ENCODE results near the gene AGFG2. TPM values are rescaled to one million over a fixed set of nuclear protein-coding genes. Genes with fewer than 3 reads are reported as not detected.

The AGFG2 gene
- total RNA-seq, 1 experiment from 2014 or later = 30.4 TPM

DNA sequence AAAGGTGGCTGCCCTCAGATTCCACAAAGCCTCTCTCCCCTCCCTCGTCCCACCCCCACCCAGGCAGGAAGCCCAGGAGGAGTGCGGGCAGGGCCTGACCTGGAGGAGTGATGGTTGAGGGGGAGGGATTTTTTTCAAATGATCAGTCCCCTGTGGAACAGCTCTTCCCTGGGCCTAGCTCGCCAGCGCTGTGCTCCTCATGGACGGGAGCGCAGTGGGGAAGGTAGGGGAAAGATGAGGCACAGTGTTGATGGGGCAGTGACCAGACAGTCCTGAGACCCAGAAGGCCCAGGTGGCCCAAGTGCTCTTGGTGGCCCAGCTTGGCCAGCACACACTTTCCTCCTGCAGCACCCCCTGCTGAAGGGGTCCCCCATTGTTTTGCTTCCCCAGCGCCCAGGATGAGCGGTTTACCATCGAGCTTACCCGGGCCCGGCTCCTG is 26.1 kb downstream of the AGFG2 start:
- Histone ChIP-seq H3F3A (ENCODE audit: insufficient read depth, low read depth) (peaks cover 17% of the 10 kb centered on the region), H3K27me3 (ENCODE audit: insufficient read depth, low read depth) (no peaks in the 10 kb centered on the region), H3K79me2 (ENCODE audit: low read depth) (no peaks in the 10 kb centered on the region), H3K4me1 (replicated peaks; ENCODE audit: insufficient read depth) (no peaks in the 10 kb centered on the region), H4K20me1 (ENCODE audit: insufficient read depth) (no peaks in the 10 kb centered on the region), H3K27ac (no peak overlapping the region), H3K9me2 (ENCODE audit: insufficient read depth) (no peaks in the 10 kb centered on the region), H3K4me3 (no peak overlapping the region), H2AFZ (no peak overlapping the region), H3K4me2 (no peak overlapping the region), H3K36me3 (ENCODE audit: low read depth) (no peaks in the 10 kb centered on the region), H3K9me3 (ENCODE audit: insufficient read depth, low read depth) (no peaks in the 10 kb centered on the region)
- no peak for TF ChIP-seq EZH2 (IDR thresholded peaks at IDR 0.05; ENCODE audit: low read depth)
- no peak for TF ChIP-seq CTCF (conservative IDR thresholded peaks at IDR 0.05)
- intact Hi-C loops (cut with micrococcal nuclease; ENCODE audit: unreplicated experiment) = loop anchor here (2.0 kb wide), 1 partner anchor 24 kb away; no protein-coding TSS in a partner anchor
- CTCF ChIA-PET = interaction anchor here (0.6 to 1.3 kb wide), 3 partner anchors 24 to 83 kb away, joined by 3 to 4 read pairs (median 3); no protein-coding TSS in a partner anchor
- POLR2A ChIA-PET (ENCODE audit: unreplicated experiment) = no interaction called here
- no peak for DNase-seq
- BruUV-seq (replicated peaks) = no TSS peak

GRCh38 chr7:100566018-100566531 is 27.1 kb downstream of the AGFG2 start:
- peak in 1 of 2 experiments; percentile 21 for DNase-seq
- CTCF ChIA-PET = interaction anchor here (0.6 kb wide), 1 partner anchor 27 kb away, joined by 6 read pairs; no protein-coding TSS in a partner anchor
- no peaks in the 10 kb centered on the region for H3K36me3 ChIP-seq (ENCODE audit: low read depth)
- H3K4me2 ChIP-seq = no peak overlapping the region
- BruUV-seq (replicated peaks) = TSS peak; percentile 15
- H3F3A ChIP-seq (ENCODE audit: insufficient read depth, low read depth) = peaks cover 17% of the 10 kb centered on the region
- TF ChIP-seq CTCF (conservative IDR thresholded peaks at IDR 0.05) (no peak), EZH2 (IDR thresholded peaks at IDR 0.05; ENCODE audit: low read depth) (no peak)
- no peaks in the 10 kb centered on the region for H3K4me1 ChIP-seq (replicated peaks; ENCODE audit: insufficient read depth)
- H3K4me3 ChIP-seq = no peak overlapping the region
- H3K9me2 ChIP-seq (ENCODE audit: insufficient read depth) = no peaks in the 10 kb centered on the region
- POLR2A ChIA-PET (ENCODE audit: unreplicated experiment) = interaction anchor here (0.9 kb wide), 1 partner anchor 20 kb away, joined by 5 read pairs; the partner anchor contains the start of gene FBXO24
- no peak overlapping the region for H2AFZ ChIP-seq
- no peaks in the 10 kb centered on the region for H3K27me3 ChIP-seq (ENCODE audit: insufficient read depth, low read depth)
- intact Hi-C loops (cut with micrococcal nuclease; ENCODE audit: unreplicated experiment) = no loop called here
- no peak overlapping the region for H3K27ac ChIP-seq
- H4K20me1 ChIP-seq (ENCODE audit: insufficient read depth) = no peaks in the 10 kb centered on the region
- no peaks in the 10 kb centered on the region for H3K79me2 ChIP-seq (ENCODE audit: low read depth)
- H3K9me3 ChIP-seq (ENCODE audit: insufficient read depth, low read depth) = no peaks in the 10 kb centered on the region

GRCh38 chr7:100567031-100567730 is 28.2 kb downstream of the AGFG2 start:
- no peaks in the 10 kb centered on the region for H4K20me1 ChIP-seq (ENCODE audit: insufficient read depth)
- POLR2A ChIA-PET (ENCODE audit: unreplicated experiment) = interaction anchor here (0.5 to 0.9 kb wide), 4 partner anchors 18 to 45 kb away, joined by 3 to 6 read pairs (median 4); partner anchors contain the start of genes FBXO24 and MOSPD3
- no peaks in the 10 kb centered on the region for H3K79me2 ChIP-seq (ENCODE audit: low read depth)
- peak in 1 of 2 experiments; percentile 8 for DNase-seq
- no peaks in the 10 kb centered on the region for H3K36me3 ChIP-seq (ENCODE audit: low read depth)
- BruUV-seq (replicated peaks) = no TSS peak
- intact Hi-C loops (cut with micrococcal nuclease; ENCODE audit: unreplicated experiment) = no loop called here
- CTCF ChIA-PET = no interaction called here
- no peak overlapping the region for H3K4me2 ChIP-seq
- H3K27me3 ChIP-seq (ENCODE audit: insufficient read depth, low read depth) = no peaks in the 10 kb centered on the region
- no peaks in the 10 kb centered on the region for H3K9me2 ChIP-seq (ENCODE audit: insufficient read depth)
- no peak overlapping the region for H3K27ac ChIP-seq
- H3K9me3 ChIP-seq (ENCODE audit: insufficient read depth, low read depth) = no peaks in the 10 kb centered on the region
- H2AFZ ChIP-seq = no peak overlapping the region
- TF ChIP-seq CTCF (conservative IDR thresholded peaks at IDR 0.05) (no peak), EZH2 (IDR thresholded peaks at IDR 0.05; ENCODE audit: low read depth) (no peak)
- peaks cover 17% of the 10 kb centered on the region for H3F3A ChIP-seq (ENCODE audit: insufficient read depth, low read depth)
- H3K4me3 ChIP-seq = no peak overlapping the region
- no peaks in the 10 kb centered on the region for H3K4me1 ChIP-seq (replicated peaks; ENCODE audit: insufficient read depth)
